SJSA1 (cell line): ENCODE data around the gene ZW10. TPM values are rescaled to one million over a fixed set of nuclear protein-coding genes. Genes with fewer than 3 reads are reported as not detected.

Experiments
- total RNA-seq: library from RNA; depleted of rRNA; stranded (reverse); fragments of >200 nt; shearing (Covaris generic); gene quantifications from 2 replicates; pipeline ENCODE4 v1.2.3, GENCODE V29; 2014; rRNA removed

The ZW10 gene
- total RNA-seq, 1 experiment from 2014 or later, result 22.4 TPM

Other genes with a start within 250 kb of the ZW10 start
- gene TMPRSS5, start 67.4 kb downstream of the ZW10 start, total RNA-seq, result 0.11 TPM in 1 of 2 replicates, not detected in the other
- not detected in 2 replicates for gene CLDN25, start 6.1 kb upstream of the ZW10 start, total RNA-seq
- 10.7 and 16.9 TPM in 2 replicates for gene USP28, start 101.9 kb upstream of the ZW10 start, total RNA-seq
- not detected in 2 replicates for gene HTR3B, start 131.1 kb upstream of the ZW10 start, total RNA-seq
- gene HTR3A, start 201.4 kb upstream of the ZW10 start, total RNA-seq, result not detected in 2 replicates